GM12873 (cell line): ENCODE measurements around the gene PPIF.
A peak's percentile ranks its signal among the peaks of the same experiment; 100 is the strongest.

ENCODE experiments used
- CTCF ChIP-seq: IDR thresholded peaks from 2 replicates; pipeline ENCODE4 v1.5.1; 2012; ENCODE audit warnings: low read depth, mild to moderate bottlenecking, moderate library complexity, low read length, control low read depth; ENCODE audit not compliant: insufficient read depth; ENCODE audit errors: missing control alignments

Gene PPIF

GRCh38 chr10:79347226-79347893, at the start of gene PPIF:
PPIF (plus strand) TSS chr10:79347469; CDS start chr10:79347549, 80 bp downstream.
- peak; percentile 86 for TF ChIP-seq CTCF

DNA sequence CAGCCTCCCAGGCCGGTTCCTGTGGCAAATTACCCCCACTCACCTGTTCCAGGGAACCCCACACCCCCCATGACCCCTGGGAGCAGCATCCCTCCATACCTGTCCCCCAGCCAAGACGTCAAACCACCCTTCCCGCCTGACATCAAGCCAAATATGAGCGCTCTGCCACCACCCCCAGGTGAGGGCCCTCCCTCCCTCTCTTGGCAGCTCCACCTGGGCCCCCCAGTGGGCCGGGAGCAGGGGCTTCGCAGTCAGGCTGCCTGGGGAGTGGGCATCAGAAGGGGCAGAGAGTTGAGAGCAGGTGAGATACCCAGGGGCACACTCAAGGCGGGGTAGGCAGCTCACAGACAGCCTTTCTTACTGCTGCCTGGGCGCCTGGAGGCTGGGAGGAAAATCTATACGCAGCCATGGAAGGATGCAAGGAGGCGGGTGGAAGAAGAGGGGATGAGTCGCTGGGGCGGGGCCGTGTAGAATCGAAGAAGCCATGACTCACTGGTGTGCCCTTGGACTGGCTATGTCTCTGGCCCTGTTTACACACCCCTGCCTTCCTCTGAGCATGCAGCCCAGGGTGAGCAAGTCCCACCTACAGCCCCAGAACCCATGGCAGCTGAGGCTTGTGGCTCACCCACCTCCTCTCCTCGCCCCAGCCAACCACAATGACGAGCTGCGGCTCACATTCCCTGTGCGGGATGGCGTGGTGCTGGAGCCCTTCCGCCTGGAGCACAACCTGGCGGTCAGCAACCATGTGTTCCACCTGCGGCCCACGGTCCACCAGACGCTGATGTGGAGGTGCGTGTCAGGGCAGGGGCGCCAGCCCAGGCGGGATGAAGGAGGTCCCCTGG, 48.6 kb upstream of the PPIF start:
- TF ChIP-seq CTCF, result no peak

- TF ChIP-seq CTCF, result no peak
These were observed 47.6 kb upstream of the PPIF start for GRCh38 chr10:79299397-79300241.

GRCh38 chr10:79300711-79301110, 46.6 kb upstream of the PPIF start:
- no peak for TF ChIP-seq CTCF

- no peak for TF ChIP-seq CTCF
These were observed 45.3 kb upstream of the PPIF start for GRCh38 chr10:79301754-79302530.

DNA sequence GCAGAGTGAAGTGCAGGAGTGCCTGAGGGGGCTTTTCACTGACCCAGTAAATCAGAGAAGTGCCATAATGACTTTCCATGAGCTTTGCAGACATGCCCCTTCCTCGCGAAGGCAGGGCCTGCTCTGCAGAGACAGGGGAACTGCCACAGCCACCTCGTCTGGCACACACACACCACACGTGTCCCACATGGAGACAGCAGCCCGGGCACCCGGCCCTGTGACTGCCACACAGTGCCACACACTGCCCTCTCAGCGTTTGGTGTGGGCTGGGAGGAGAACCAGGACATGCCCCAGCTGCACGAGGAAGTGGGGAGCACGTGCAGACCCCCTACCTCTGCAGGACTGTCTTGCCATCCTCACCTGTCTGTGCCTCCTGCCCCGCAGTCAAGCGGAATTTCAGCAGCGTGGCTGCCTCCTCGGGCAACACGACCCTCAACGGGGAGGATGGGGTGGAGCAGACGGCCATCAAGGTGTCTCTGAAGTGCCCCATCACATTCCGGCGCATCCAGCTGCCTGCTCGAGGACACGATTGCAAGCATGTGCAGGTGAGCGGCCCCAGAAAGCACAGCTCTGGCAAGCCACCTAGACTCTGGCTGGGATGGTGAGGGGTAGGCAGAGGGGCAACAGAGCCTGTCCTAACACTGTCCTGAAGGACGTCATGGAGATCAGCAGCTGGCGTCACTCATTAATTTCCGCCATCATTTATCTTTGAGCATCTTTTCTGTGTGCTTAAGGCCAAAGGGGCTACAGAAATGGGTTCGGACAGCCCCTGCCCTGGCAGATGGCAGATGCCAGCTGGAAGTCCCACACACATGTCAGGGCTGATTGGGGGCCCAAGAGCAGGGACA, 43.4 kb upstream of the PPIF start:
- TF ChIP-seq CTCF, result no peak
